Hematopoietic multipotent progenitor cell treated with erythropoietin and hydrocortisone succinate and interleukin-3 and kit ligand, for 6 days (in vitro differentiated cells): ENCODE measurements around the gene KCTD7.
"Not testable (repeated sequence)": the region's sequence is repeated elsewhere in the genome, so short reads cannot be mapped to it uniquely, and the experiment has no call there.

Experiments used
- DNase-seq: peaks from one replicate; pipeline ENCODE4 v3.0.0-alpha.2; 2015

Gene KCTD7

DNA sequence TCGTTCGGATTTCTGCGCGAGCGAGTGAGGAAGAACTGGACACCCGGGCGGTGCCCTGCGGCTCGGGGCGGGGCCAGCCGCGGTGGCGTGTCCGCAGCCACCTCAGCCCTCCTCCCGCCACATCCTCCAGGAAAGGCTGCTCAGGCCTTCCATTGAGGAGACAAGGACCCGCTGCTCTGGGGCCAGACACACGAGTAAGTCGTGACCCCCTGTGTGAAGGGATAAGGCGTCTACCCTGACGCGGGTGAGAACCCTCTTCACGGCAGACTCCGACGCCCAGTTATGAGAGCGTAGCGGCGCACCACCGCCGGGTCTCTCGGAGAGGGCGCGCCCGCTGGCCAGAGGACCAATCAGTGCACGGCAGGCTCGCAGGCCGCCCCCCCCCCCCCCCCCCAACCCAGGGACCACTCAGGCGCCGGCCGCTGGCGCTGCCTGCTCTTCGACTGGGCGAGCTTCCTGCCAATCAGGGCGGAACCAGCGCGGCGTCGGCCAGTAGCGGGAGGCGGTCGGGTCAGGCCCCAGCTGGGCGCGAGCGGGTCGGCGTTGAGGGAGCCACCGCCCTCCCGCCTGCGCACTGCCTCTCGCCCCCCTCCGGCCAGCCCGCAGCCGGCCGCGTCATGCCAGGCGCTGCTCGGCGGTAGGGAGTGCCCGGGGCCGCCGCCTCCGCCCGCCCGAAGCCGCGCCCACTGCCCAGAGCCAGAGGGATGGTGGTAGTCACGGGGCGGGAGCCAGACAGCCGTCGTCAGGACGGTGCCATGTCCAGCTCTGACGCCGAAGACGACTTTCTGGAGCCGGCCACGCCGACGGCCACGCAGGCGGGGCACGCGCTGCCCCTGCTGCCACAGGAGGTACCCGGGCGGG, at the start of gene KCTD7:
Gene KCTD7 (plus strand): TSS at position 521 of the 861 bp plus-strand sequence. CDS start 184 bp downstream, at position 705.
- DNase-seq = peak; percentile 97

DNA sequence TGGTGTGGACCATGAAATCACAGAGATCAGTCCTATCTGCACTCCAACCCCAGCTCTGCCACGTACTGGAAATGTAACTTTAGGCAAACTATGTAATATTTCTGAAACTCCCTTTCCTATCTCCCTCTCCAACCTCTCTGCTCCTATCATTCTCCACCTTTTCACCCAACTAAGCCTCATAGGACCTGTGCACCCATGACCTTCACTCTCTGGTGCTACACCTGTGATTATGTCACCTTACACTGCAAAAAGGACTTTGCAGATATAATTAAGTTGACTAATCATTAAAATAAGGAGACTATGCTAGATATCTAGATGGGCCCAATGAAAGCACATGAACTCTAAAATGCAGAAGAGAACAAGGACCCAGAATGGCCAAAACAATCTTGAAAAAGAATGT, 48.3 kb upstream of the KCTD7 start:
- not testable (repeated sequence) for DNase-seq

DNA sequence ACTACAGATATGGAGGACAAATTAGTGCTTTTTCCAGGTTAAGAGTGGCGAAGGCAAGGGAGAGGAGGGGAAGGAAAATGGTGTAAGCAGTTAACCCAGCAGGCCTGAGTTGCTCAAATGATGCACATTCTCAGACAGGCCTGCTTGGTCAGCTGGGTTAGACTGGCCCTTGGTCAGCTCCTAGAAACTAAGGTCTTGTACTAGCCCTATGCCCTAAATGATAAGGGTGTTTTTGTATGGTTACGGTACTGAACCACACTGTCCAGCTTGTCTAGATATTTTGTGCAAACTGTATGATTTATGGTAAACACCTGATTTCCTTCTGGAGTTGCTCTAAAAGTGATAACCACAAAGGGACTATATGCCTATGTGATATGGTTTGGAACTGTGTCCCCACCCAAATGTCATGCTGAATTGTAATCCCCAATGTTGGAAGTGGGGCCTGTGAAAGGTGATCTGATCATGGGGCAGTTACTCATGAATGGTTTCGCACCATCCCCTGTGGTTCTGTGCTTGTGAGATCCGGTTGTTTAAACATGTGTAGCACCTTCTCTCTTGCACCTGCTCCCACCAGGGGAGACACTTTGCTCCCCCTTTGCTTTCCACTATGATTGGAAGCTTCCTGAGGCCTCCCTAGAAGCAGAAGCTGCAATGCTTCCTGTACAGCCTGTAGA, 45.7 kb upstream of the KCTD7 start:
- DNase-seq = not testable (repeated sequence)

DNA sequence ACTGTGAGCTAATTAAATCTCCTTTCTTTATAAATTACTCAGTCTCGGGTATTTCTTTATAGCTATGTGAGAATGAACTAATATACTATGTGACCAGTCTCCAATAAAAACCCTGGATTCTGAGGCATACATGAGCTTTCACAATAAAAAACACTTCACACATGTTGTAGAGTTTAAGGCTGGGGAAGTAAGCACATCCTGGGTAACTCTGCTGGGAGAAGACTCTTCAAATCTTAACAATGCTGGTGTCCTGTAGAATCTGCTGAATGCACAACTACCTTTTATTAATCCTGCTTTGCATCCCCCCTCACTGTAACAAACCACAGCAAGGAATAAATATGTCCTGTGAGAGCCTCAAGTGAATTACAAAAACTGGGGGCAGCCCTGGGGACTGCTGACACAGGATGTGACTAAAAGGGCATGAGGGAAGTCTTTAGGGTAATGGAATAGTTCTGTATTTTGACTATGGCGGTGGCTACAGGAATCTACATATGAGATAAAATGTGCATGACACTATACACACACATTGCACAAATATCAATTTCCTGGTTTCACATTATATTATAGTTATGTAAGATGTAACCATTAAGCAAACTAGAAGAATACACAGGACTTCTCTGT, 45.1 kb upstream of the KCTD7 start:
- DNase-seq = no peak

DNA sequence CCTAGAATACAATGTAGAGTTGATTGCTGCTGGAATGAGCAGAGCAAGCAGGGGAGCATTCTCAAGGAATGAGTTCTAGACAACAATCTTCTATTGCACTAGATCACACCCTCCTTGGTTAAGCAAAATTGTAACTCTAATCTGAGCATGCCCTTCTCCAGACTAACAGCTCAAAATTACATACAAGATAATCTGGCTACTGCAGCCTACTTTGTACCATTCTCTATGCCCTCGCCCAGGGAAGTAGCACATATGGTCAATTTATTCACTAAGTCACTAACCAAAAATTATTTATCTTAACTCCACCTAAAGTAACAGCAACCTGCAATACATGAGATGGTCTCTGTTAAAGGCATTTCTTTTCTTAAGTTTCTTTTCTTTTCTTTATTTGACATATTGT, 42.5 kb upstream of the KCTD7 start:
- peak; percentile 61 for DNase-seq

DNA sequence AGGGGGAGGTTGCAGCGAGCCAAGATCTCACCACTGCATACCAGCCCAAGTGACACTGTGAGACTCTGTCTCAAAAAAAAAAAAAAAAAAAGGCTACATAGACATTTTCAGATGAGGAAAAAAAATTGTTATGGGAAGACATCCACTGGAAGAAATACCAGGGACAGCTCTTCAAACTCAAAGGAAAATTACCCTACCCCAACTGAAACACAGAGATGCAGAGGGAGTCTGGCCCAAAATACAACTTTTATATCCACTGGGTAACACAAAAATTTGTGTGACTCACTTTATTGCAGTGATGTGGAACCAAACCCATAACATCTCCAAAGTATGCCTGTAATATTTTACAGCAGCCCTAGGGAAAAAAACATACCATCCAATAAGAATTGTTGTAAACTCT, 40.5 kb upstream of the KCTD7 start:
- not testable (repeated sequence) for DNase-seq

DNA sequence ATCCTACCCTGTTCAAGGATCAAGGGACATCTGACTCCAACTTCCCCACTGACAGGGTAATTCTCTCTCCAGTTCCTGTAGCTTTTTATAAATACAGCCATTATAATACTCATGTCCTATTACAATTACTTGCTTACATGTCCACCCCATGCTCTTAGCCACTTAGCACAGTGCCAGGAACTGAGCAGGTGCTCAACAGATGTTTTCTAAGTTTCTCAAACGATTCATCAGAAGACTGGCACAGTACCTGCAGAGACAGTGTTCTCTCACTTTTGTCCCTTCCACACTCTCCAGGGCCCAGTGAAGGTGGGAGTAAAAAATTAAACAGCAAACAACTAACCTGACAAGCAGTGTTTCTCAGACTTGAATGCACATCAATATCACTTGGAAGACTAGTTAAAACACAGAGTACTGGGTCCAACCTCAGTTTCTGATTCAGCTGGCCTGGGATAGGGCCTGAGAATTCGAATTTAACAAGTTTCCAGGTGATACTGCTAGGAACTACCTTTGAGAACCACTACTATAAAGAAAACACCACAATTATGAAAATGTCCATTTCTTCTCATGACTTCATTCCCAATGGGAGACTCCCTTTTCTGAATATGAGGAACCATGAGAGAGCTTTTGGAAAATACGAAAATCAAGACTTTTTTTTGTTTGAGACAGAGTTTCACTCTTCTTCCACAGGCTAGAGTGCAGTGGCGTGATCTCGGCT, 39.7 kb upstream of the KCTD7 start:
- DNase-seq = not testable (repeated sequence)

DNA sequence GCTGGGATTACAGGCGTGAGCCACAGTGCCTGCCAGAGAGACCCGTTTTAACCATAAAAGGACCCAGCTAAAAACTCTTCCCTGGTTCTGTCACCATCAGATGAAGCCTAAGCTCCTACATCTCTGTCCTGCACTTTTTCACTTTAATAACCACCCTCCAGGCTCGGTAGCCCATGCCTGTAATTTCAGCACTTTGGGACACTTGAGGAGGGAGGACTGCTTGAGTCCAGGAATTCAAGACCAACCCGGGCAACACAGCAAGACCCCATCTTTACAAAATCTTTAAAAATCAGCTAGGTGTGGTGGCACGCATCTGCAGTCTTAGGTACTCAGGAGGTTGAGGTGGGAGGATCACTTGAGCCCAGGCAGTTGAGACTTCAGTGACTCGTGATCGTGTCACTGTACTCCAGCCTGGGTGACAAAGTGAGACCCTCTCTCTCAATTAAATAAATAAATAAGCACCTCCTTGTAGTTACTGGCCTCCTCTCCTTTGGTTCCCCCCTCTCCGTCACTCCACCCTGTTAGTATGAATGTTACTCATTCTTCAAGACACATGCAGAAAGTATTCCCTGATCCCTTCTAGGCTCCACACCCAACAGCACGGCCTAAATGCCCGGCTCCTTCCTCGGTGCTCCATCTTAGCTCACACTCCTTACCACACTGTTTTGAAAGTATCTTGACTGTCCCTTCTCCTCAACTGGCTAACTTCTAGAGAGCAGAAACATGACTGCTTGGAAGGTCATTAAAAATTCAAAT, 38.2 kb upstream of the KCTD7 start:
- DNase-seq = not testable (repeated sequence)

DNA sequence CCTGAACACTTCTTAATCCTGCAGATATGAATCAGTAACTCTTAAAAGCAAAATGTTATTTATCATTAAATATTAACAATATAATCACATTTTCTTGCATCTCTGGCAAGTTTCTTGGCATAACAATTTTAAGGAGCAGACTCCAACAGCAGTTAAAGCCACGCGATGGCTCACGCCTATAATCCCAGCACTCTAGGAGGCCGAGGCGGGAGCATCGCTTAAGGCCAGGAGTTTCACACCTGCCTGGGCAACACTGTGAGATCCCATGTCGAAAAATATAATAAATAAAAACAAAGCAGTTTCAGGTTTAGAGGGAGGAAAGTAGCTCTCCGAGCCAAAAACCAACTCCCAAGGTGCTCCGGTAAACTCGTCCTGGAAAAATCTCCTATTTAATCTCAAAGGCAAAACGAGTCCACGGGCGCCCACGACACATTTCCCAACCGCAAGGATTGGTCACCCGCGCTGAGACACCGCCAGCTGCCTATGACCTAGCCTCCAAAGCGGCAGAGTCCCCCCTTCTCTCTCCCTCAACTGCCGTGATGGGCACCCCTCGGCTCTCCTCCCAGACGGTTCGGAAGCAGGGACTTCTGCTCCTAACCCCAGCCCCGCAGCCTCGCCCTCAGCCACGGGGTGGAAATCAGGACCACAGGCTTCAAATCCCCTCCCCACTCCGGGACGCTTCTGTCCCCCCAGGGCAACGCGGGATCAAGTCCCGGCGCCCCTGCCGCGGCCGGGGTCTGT, 37.5 kb upstream of the KCTD7 start:
- not testable (repeated sequence) for DNase-seq

DNA sequence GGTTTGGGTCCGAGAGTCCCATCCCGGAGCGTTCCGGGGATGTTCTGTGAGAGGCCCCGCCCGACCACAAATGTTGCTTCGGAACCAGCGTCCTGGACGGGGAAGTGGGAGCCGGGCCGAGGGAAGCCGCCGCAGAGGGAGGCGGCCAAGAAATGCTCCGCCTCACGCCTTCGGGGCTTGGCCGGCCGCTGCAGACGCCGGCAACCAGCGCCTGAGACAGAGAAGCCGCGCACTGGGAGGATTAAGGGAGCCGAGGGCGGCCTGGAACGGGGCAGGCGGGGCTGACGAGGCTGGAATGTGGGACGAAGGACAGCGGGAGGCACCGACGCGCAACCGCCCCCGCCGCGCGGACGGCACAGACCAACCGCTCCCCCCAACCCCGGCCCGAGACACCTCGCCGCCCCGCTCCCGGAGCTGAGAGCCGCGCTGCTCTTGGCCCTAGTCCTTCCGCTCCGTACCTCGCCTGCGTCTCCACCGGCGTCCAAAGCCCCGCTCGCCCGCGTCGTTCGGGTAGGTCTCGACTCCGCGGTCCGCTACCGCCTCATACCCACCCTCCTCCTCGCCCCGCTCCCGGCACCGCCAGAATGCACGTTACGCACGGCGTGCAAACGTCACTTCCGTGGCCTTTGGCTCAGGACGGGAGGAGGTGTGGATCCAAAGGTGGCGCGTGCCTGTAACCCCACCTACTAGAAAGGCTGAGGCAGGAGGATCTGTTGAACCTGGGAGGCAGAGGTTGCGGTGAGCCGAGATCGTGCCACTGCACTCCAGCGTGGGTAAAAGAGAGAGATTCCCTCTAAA, 36.7 kb upstream of the KCTD7 start:
- DNase-seq = peak; percentile 96

DNA sequence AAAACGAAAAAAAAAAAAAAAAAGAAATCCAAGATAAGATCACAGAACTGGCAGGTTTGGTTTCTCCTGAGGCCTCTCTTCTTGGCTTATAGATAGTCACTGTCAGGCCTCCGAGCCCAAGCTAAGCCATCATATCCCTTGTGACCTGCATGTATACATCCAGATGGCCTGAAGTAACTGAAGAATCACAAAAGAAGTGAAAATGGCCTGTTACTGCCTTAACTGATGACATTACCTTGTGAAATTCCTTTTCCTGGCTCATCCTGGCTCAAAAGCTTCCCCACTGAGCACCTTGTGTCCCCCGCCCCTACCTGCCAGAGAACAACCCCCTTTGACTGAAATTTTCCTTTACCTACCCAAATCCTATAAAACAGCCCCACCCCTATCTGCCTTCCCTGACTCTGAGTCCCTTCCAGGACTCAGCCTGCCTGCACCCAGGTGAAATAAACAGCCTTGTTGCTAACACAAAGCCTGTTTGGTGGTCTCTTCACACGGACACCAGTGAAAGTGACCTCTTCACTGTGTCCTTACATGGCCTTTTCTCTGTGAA, 36.0 kb upstream of the KCTD7 start:
- not testable (repeated sequence) for DNase-seq

DNA sequence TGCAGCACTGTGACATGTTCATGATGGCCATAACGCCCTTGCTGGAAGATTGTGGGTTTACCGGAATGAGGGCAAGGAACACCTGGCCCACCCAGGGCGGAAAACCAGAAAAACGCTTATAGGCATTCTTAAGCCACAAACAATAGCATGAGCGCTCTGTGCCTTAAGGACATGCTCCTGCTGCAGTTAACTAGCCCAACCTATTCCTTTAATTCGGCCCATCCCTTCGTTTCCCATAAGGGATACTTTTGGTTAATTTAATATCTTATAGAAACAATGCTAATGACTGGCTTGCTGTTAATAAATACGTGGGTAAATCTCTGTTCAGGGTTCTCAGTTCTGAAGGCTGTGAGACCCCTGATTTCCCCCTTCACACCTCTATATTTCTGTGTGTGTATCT, 34.6 kb upstream of the KCTD7 start:
- DNase-seq = not testable (repeated sequence)

DNA sequence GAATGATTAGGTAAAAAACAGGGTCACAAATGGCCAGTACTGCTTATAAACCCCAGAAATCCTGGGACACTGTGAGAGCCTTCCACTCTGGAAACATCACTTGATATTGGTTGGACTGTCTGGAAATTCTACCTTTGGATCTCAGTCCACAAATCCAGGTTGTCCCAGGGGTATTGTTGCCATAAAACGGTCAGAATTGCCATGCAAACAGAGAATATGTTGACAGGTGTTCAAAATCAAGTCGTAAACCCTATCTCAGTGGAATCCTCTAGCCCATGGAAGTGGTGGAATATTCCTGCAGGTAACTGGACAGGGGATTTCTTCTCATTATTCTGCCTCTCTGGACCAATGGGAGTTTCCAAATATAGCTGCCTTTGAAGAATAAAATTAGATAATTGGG, 31.2 kb upstream of the KCTD7 start:
- DNase-seq = no peak

DNA sequence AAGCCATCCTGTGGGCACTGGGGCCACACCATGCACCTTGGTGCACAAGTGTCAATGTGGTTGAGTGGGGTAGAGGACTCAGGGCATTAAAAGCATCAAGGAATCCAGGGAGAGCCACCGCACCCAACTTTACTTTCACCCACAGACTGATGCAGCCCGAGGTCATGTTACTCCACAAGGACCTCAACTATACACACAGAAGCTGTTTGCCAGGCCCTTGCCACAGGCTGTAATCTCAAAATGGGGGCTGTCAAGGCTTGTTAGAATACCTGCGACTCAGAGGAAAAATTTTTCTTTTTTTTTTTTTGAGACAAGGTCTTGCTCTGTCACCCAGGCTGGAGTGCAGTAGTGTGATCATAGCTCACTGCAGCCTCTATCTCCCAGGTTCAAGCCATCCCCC, 26.5 kb upstream of the KCTD7 start:
- no peak for DNase-seq

DNA sequence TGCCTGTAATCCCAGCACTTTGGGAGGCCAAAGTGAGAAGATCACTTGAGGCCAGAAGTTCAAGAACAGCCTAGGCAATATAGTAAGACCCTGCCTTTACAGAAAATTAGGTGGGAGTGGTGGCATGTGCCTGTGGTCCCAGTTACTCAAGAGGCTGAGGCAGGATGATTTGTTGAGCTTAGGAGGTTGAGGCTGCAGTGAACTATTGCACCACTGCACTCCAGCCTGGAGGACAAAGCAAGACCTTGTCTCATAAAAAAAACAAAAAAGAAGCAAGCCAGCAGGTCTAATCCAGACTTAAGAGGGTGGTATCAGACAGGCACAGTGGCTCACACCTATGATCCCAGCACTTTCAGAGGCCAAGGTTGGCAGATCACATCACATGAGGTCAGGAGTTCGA, 24.5 kb upstream of the KCTD7 start:
- no peak for DNase-seq

DNA sequence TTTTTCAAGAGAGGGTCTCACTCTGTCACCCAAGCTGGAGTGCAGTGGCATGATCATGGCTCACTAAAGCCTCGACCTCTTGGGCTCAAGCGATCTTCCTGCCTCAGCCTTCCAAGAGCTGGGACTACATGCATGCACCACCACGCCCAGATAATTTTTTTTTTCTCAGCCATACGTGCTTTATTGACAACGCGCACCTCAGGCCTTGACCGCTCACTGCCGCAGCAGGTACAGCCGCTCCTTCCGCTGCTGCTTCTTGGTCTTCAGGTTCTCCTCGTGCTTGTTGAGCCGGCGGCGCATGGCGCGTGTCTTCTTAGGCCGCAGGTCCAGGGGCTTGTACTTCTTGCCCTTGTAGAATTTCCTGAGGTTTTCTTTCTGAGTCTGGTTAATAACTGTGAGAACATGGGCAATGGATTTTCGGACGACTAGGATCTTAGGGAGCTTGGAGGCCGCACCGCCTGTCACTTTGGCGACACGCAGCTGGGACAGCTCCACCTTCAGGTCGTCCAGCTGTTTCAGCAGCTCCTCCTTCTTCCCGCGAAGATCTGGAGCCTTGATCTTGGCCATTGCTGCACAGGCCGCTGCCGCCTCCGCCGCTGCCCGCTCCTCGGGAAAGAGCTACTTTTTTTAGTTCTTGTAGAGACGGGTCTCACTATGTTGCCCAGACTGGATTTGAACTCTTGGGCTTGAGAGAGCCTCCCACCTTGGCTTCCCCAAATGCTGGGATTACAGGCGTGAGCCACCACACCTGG, 22.0 kb upstream of the KCTD7 start:
- not testable (repeated sequence) for DNase-seq

DNA sequence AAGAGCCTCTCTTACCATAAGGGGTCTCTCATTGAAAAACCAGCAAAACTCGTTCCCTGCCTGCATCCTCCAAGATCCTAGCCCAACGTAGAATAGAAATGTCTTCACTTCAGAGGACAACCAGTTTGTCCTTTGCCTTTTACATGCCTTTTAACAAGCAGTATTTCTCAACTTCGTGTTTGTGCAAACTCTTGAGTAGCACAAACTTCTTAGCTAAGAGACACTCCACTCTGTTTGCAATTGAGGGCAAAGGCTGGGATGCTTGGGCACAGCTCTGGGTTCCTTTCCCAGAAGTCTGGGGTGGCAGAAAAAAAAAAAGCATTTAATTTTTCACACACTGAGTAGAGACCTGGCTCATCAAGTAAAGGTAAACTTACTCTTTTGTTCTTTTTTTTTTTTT, 19.5 kb upstream of the KCTD7 start:
- no peak for DNase-seq

DNA sequence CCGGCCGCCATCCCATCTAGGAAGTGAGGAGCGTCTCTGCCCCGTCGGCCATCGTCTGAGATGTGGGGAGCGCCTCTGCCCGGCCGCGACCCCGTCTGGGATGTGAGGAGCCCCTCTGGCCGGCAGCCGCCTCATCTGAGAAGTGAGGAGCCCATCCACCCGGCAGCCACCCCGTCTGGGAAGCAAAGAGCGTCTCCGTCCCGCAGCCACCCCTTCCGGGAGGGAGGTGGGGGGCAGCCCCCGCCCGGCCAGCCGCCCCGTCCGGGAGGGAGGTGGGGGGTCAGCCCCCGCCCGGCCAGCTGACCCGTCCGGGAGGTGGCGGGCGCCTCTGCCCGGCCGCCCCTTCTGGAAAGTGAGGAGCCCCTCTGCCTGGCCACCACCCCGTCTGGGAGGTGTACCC, 14.1 kb upstream of the KCTD7 start:
- not testable (repeated sequence) for DNase-seq

DNA sequence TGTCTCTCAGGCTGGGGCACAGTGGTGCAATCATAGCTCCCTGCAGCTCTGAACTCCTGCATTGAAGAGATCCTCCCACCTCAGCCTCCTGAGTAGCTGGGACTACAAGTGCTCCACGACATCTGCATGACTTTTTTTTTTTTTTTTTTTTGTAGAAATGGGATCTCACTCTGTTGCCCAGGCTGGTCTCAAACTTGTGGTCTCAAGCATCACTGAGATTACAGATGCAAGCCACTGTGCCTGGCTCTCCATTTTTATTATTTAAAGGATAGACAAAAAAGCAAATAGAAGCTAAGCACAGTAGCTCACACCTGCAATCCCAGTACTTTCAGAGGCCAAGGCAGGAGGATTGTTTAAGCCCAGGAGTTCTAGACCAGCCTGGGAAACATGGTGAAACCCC, 13.0 kb upstream of the KCTD7 start:
- no peak for DNase-seq

DNA sequence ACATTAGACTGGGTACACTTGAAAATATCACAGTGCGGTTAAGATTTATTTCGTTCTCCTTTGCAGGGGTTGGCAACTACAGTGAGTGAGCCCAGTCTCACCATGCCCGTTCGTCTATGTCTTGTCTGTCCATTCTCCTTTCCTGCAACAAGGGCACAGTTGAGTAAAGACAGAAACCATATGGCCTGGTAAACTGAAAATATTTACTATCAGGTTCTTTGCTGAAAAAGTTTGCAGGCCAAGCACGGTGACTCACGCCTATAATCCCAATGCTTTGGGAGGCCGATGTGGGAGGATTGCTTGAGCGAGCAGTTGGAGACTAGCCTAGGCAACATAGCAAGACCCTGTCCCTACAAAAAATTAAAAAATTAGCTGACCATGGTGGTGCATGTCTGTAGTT, 11.4 kb upstream of the KCTD7 start:
- no peak for DNase-seq
